ENCODE results near the gene MYOCOS.
"Not testable (repeated sequence)": the region's sequence is repeated elsewhere in the genome, so short reads cannot be mapped to it uniquely, and the experiment has no call there.

The MYOCOS gene

DNA sequence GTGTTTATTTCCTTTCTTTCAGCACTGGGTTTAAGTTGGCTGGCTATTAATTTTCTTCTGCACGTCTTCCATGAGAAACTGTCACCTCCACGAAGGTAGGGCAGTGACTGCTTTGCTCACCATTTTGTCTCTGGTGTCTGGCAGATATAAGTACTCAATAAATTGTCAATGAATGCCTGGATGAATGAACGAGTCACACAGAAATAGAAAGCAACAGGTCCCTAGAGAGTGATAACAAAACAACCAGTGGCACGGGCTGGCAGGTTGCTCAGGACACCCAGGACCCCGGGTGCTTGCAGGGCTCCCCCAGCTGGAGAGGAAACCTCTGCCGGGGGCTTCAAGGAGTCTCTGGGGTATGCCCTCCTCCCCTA, 33.7 kb downstream of the MYOCOS start:
- no peak overlapping the region for H3K4me3 ChIP-seq (ENCODE audit: control insufficient read depth, low read depth, low read length)
- TF ChIP-seq CTCF (conservative IDR thresholded peaks at IDR 0.05; ENCODE audit: control insufficient read depth, insufficient read depth, low read depth, low read length), result no peak
- DNase-seq (ENCODE audit: low read depth), result no peak

GRCh38 chr1:171656206-171656605, 34.2 kb downstream of the MYOCOS start:
- not testable (repeated sequence) for DNase-seq (ENCODE audit: low read depth)

DNA sequence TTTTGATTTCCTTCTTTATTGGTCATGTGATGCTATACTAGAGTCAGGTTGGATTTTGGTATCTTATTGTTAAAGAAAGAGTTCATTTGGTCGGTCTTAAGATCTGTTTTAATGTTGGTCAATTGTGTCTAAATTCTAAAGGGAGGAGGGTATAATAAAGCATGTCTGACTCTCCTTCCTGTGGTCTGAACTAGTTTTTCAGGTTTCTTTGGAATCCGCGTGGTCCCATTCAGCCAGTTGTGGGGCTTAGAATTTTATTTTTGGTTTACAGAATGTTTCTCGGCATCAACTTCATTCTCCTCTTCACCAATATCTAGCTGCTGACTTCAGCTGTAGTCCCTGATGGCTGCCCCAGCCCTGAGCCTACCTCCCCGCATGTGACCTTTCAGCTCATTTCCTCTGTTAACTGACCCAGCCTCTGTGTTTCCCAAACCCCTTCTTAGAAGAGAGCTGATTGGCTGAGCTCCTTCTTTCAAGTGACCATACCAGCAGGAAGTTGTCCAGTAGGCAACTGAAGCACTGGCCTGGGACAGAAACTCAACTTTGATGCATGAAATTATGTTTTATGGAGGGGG, 39.1 kb downstream of the MYOCOS start:
- DNase-seq (ENCODE audit: low read depth), result no peak
- TF ChIP-seq CTCF (conservative IDR thresholded peaks at IDR 0.05; ENCODE audit: control insufficient read depth, insufficient read depth, low read depth, low read length), result no peak
- H3K4me3 ChIP-seq (ENCODE audit: control insufficient read depth, low read depth, low read length), result no peak overlapping the region

More at GRCh38 chr1:171656206-171656605, 34.2 kb downstream of the MYOCOS start:
- not testable (repeated sequence) for H3K4me3 ChIP-seq (ENCODE audit: control insufficient read depth, low read depth, low read length)

DNA sequence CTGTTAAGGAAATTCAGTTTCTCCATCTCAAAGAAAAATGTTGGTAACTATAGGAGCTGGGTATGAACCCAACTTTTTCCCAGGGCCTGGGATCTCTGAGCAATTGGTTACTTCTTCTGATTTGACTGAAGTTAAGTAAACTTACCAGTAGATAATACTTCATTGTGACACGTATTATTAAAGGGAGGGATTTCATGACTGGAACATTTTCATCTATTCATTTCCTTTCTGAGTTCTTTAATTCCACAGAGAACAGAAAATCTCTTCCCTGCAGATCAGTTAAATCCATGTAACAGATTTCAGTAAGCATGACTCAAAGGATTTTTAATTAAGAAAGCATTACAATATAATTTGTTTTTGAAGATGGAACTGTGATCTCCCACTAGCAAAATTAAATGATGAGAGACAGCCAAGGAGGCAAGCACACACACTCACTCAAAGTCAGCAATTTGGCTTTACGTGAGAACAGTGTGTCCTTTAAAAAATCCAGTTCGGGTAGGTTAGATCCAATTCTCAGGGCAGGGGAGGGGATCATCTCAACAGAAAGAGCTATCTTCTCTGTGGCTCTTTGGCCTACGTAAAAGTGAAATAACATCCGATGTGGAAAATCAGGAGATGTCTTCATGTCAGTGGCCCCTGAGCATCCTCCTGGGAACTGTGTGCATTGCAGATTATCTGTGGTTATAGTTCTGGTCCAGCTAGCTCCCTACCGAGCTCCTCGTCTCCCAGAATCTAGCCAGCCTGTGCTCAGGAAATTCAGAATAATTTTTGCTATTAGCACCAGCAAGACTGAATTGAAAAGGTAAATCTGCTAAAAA, 41.2 kb downstream of the MYOCOS start:
- TF ChIP-seq CTCF (conservative IDR thresholded peaks at IDR 0.05; ENCODE audit: control insufficient read depth, insufficient read depth, low read depth, low read length), result no peak
- no peak overlapping the region for H3K4me3 ChIP-seq (ENCODE audit: control insufficient read depth, low read depth, low read length)
- DNase-seq (ENCODE audit: low read depth), result no peak

DNA sequence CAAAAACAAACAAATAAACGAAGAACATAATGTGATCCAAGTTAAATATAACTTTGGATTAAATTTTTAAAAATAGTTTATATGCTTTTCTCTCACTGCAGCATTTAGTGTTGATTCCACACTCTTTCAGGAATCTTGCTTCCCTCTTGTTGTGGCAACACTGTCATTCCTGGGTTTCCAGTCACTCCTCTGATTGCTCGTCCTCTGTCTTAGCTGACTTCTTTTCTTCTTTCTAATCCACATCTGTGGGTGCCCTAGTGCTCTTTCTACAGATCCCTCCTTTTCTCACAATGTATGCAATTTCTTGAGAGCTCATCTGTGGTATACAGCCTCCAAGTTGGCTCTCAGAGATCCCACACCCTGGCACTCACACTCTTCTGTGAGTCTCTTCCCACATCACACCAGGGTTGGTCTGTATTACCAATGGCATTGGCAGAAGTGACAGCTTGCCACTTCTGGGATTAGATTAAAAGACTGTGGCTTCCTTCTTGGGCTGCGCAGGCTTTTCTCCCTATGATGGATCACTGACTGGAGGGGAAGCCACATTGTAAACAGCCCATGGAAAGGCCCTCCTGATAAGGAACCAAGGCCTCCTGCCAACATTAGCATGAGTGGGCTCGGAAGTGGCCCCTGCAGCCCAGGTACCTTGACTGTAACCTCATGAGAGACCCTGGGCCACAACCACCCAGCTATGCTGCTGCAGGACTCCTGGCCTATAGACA, 42.0 kb downstream of the MYOCOS start:
- TF ChIP-seq CTCF (conservative IDR thresholded peaks at IDR 0.05; ENCODE audit: control insufficient read depth, insufficient read depth, low read depth, low read length), result no peak
- no peak overlapping the region for H3K4me3 ChIP-seq (ENCODE audit: control insufficient read depth, low read depth, low read length)
- peak; percentile 14 for DNase-seq (ENCODE audit: low read depth)

- DNase-seq (ENCODE audit: low read depth), result peak; percentile 14
- H3K4me3 ChIP-seq (ENCODE audit: control insufficient read depth, low read depth, low read length), result no peak overlapping the region
- no peak for TF ChIP-seq CTCF (conservative IDR thresholded peaks at IDR 0.05; ENCODE audit: control insufficient read depth, insufficient read depth, low read depth, low read length)
Observed at GRCh38 chr1:171664976-171665375, 42.9 kb downstream of the MYOCOS start.

All from fibroblast of mammary gland (primary cell).